Kidney (tissue), 14 donors: ENCODE results near the gene UPK3BL2. TPM values are rescaled to one million over a fixed set of nuclear protein-coding genes. Genes with fewer than 3 reads are reported as not detected.
A peak's percentile ranks its signal among the peaks of the same experiment; 100 is the strongest.
"Not testable (repeated sequence)": the region's sequence is repeated elsewhere in the genome, so short reads cannot be mapped to it uniquely, and the experiment has no call there.

Source experiments
- DNase-seq, 5 donors: peaks; one replicate each; pipeline ENCODE4 v3.0.0-alpha.2; 2013 to 2020
- FAIRE-seq: peaks from 2 replicates; lab custom pipeline; 2012; peaks lifted over from hg19 to GRCh38; lab: Jason Lieb, UNC
- H3K27ac ChIP-seq, 2 donors: one replicate each; pipeline ENCODE4 v1.7.0; 2013; ENCODE audit warnings: low read depth in 2 of 2, low read length in 2 of 2, inconsistent platforms in 1 of 2
- H3K27me3 ChIP-seq: one replicate; pipeline ENCODE4 v1.7.1; 2013; ENCODE audit warnings: low read length, inconsistent platforms; ENCODE audit not compliant: control insufficient read depth, insufficient read depth
- H3K36me3 ChIP-seq, 3 donors: one replicate each; pipeline versions ENCODE4 v1.7.0 to v1.7.1; 2013; ENCODE audit warnings: low read length in 3 of 3, control low read depth in 1 of 3, inconsistent platforms in 1 of 3; ENCODE audit not compliant: insufficient read depth in 3 of 3, control insufficient read depth in 2 of 3
- H3K4me1 ChIP-seq, 3 donors: one replicate each; pipeline versions ENCODE4 v1.7.0 to v1.7.1; 2013; ENCODE audit warnings: low read length in 3 of 3, inconsistent platforms in 1 of 3, low read depth in 1 of 3; ENCODE audit not compliant: control insufficient read depth in 2 of 3, insufficient read depth in 2 of 3
- H3K4me3 ChIP-seq, 3 donors: one replicate each; pipeline versions ENCODE4 v1.7.0 to v1.8.1; 2013; ENCODE audit warnings: low read length in 3 of 3, control low read depth in 1 of 3, inconsistent platforms in 1 of 3
- H3K9ac ChIP-seq, 3 donors: one replicate each; pipeline versions ENCODE4 v1.7.0 to v1.7.1; 2013; ENCODE audit warnings: low read length in 3 of 3, control low read depth in 1 of 3, inconsistent platforms in 1 of 3
- H3K9me3 ChIP-seq, 3 donors: one replicate each; pipeline versions ENCODE4 v1.7.0 to v1.7.1; 2013; ENCODE audit warnings: low read length in 3 of 3, control low read depth in 1 of 3, inconsistent platforms in 1 of 3; ENCODE audit not compliant: control insufficient read depth in 2 of 3, insufficient read depth in 1 of 3
- CTCF ChIP-seq: IDR thresholded peaks from 3 replicates; pipeline ENCODE4 v1.5.1; 2012; ENCODE audit warnings: mild to moderate bottlenecking, moderate library complexity, borderline replicate concordance; ENCODE audit not compliant: insufficient read depth; ENCODE audit errors: extremely low read depth
- intact Hi-C: fragments of 100-400 bp; cut with DNase I; formaldehyde crosslinking; loops from one replicate; pipeline ENCODE4 v1.11.1; 2022
- polyA plus RNA-seq: library from polyadenylated mRNA; stranded (reverse); fragments of 350-450 nt; fragmentation: Illumina TruSeq; extraction: RNeasy Lipid Tissue Mini Kit (QIAGEN cat#74804); gene quantifications from one replicate; pipeline ENCODE4 v1.2.3, GENCODE V29; 2014; ENCODE audit warnings: low read depth, low replicate concordance; ENCODE audit not compliant: insufficient read depth
- total RNA-seq: library from RNA; stranded (reverse); fragmentation: NEBNext Ultra II Directional; extraction: Animal tissue kit (Norgen Biotek cat#: 25700); gene quantifications from one replicate; pipeline ENCODE4 v1.2.1, GENCODE V29; 2021
- donor health status: control.
- donor health status: control.
- donor health status: control.
- donor health status: control.
- donor health status: control.
- donor health status: DM: yes; HTN: yes; CAD: no.
- donor health status: Normal renal cell carcinoma (clear cell type).

Gene UPK3BL2
- total and polyA plus RNA-seq, 2 donors from 2014 or later: 6.8 to 21.6 TPM

DNA sequence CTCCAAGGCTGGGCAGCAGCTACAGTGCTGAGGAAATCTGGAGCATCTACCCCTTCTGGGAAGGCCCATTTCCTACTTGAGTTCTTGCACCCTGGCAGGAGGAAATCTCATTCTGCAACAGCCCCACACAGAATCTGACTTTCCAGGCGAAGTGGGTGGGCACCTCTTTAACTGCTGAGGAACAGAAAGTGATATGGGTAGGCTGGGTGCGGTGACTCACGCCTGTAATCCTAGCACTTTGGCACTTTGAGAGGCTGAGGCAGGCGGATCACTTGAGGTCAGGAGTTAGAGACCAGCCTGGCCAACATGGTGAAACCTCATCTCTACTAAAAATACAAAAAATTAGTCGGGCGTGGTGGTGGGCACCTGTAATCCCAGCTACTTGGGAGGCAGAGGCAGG, 31.1 kb upstream of the UPK3BL2 start:
- H3K27ac ChIP-seq, FAIRE-seq, H3K4me1 ChIP-seq, H3K9ac ChIP-seq, H3K9me3 ChIP-seq, H3K27me3 ChIP-seq, H3K36me3 ChIP-seq, H3K4me3 ChIP-seq, DNase-seq, intact Hi-C loops: not testable (repeated sequence)

GRCh38 chr7:102572261-102573239, 29.1 kb upstream of the UPK3BL2 start, which contains the start of gene POLR2J3:
POLR2J3 (minus strand) TSS chr7:102572583; CDS start chr7:102572521, 62 bp downstream.
- H3K27ac ChIP-seq, H3K4me1 ChIP-seq, H3K9me3 ChIP-seq, H3K36me3 ChIP-seq, intact Hi-C loops, H3K27me3 ChIP-seq, FAIRE-seq: not testable (repeated sequence)
- DNase-seq: peak; percentile 97 to 100 (median 97)
- peak within 1 kb of the TSS; percentile 61 to 77 (median 75) for H3K4me3 ChIP-seq
- peak; percentile 65 for TF ChIP-seq CTCF
- H3K9ac ChIP-seq: peak within 1 kb of the TSS in 2 of 3 donors; percentile 62 to 71

DNA sequence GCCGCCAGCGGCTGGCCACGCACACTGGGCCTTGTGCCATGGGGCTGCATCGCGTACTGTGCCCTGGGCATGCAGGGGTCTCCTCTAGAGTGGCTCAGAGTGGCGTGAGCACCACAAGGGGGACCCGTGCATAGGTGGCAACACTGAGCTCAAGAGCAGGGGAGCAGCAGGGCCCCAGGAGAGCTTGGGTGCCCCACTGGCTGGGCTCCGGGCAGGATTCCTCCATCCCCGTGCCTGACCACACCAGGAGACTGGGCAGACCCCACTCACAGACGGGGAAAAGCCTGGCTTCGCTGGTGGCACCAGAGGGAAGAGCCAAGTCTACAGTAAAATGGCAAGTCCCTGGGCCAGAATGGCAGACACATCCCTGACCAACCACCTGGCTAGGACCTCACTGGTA, 25.1 kb upstream of the UPK3BL2 start:
- H3K4me3 ChIP-seq, H3K9ac ChIP-seq, H3K27me3 ChIP-seq, H3K9me3 ChIP-seq, H3K4me1 ChIP-seq, H3K36me3 ChIP-seq, H3K27ac ChIP-seq, FAIRE-seq, intact Hi-C loops: not testable (repeated sequence)
- peak in 1 of 5 donors; percentile 55 for DNase-seq

DNA sequence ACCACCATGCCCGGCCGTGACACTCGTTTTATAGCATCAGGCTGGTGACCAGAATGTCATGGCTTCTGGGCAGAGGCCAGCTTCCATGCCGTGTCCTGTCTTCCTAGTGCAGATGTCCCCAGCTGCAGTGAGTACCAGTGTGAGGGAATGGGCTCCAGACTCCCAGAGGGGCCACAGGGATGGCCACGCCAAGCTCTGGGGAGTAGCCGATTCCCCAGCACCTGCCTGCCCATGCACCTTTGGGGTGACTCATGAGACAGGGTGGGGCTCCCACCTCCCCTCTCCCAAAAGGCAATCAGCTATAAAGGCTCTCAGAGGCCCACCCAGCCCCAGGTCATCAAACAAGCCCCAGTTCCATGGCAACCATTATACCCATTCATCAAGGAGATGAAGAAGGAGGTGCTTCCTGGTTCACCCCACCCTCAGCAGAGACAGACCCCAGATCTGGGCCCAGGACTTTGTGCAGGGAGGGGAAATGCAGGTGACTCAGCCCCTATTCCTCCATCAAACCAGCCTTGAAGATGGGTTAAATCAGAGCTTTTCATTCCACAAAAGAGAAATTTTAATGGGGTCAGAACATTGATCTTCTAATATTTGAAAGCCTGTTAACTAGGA, 7.4 kb upstream of the UPK3BL2 start, which contains the start of gene SPDYE2:
TSS of gene SPDYE2 (plus strand) at position 419 of the 615 bp plus-strand sequence. CDS start 2,030 bp downstream, outside the sequence.
- H3K9me3 ChIP-seq, H3K4me3 ChIP-seq, intact Hi-C loops, FAIRE-seq, DNase-seq, H3K27me3 ChIP-seq, H3K36me3 ChIP-seq, H3K27ac ChIP-seq, H3K9ac ChIP-seq, H3K4me1 ChIP-seq: not testable (repeated sequence)

DNA sequence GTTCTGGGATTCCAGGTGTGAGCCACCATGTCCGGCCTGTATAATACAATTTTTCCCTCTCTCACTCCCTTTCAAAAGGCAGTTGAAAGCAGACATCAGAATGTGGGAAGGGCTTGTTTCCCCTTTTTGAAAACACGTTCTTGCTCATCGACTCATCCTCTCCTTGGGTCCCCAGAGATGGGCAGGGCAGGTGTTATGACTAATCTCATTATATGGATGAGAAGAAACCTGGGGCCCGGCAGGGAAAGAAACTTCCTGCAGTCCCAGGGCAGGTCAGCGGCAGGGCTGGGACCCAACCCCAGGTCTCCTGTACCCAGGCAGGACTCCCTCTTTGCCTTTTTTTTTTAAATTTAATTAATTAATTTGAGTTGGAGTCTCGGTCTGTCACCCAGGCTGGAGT, 2.9 kb upstream of the UPK3BL2 start:
- H3K9me3 ChIP-seq, H3K36me3 ChIP-seq, H3K4me3 ChIP-seq, H3K9ac ChIP-seq, DNase-seq, H3K4me1 ChIP-seq, FAIRE-seq, H3K27me3 ChIP-seq, H3K27ac ChIP-seq, intact Hi-C loops: not testable (repeated sequence)

GRCh38 chr7:102545288-102545687, 1.8 kb upstream of the UPK3BL2 start:
- H3K27ac ChIP-seq, intact Hi-C loops, DNase-seq, H3K9ac ChIP-seq, H3K27me3 ChIP-seq, H3K4me3 ChIP-seq, H3K36me3 ChIP-seq, FAIRE-seq, H3K9me3 ChIP-seq, H3K4me1 ChIP-seq: not testable (repeated sequence)

GRCh38 chr7:102544372-102544771, 876 bp upstream of the UPK3BL2 start:
- DNase-seq, H3K27ac ChIP-seq, H3K36me3 ChIP-seq, H3K4me1 ChIP-seq, H3K27me3 ChIP-seq, intact Hi-C loops, FAIRE-seq, H3K9ac ChIP-seq, H3K9me3 ChIP-seq, H3K4me3 ChIP-seq: not testable (repeated sequence)
